KMS-11 (cell line): Measurements from ENCODE around the gene SULT1A2.
"Not testable (repeated sequence)": the region's sequence is repeated elsewhere in the genome, so short reads cannot be mapped to it uniquely, and the experiment has no call there.

Experiments used
- H2AFZ ChIP-seq: fragments of 200-600 bp; sonication (generic); 2 replicates; pipeline ENCODE4 v1.6.1; 2016; ENCODE audit warnings: antibody characterized with exemption, mixed run types, low read depth
- H3K27ac ChIP-seq: fragments of 200-600 bp; sonication (generic); 2 replicates; pipeline ENCODE4 v1.6.1; 2016; ENCODE audit warnings: mild to moderate bottlenecking, mixed run types
- H3K27me3 ChIP-seq: fragments of 200-600 bp; sonication (generic); 2 replicates; pipeline ENCODE4 v1.6.1; 2017; ENCODE audit warnings: mild to moderate bottlenecking, low read depth, mixed run types, moderate library complexity; ENCODE audit not compliant: insufficient read depth
- H3K36me3 ChIP-seq: fragments of 200-600 bp; sonication (generic); 2 replicates; pipeline ENCODE4 v1.6.1; 2017; ENCODE audit warnings: mild to moderate bottlenecking, mixed run types; ENCODE audit not compliant: insufficient read depth
- H3K4me1 ChIP-seq: fragments of 200-600 bp; sonication (generic); 2 replicates; pipeline ENCODE4 v1.6.1; 2016; ENCODE audit warnings: mild to moderate bottlenecking, low read depth, mixed run types; ENCODE audit not compliant: poor library complexity, severe bottlenecking
- H3K4me2 ChIP-seq: fragments of 200-600 bp; sonication (generic); 2 replicates; pipeline ENCODE4 v1.7.0; 2016; ENCODE audit warnings: mild to moderate bottlenecking, mixed run types
- H3K4me3 ChIP-seq: fragments of 200-600 bp; sonication (generic); IDR thresholded peaks from 2 replicates; pipeline ENCODE4 v1.6.1; 2017; ENCODE audit warnings: low read depth, low read length, mixed read lengths; ENCODE audit not compliant: insufficient read depth
- H3K79me2 ChIP-seq: fragments of 200-600 bp; sonication (generic); 2 replicates; pipeline ENCODE4 v1.6.1; 2016; ENCODE audit warnings: low read depth, mixed run types; ENCODE audit not compliant: insufficient read depth
- H3K9ac ChIP-seq: fragments of 200-600 bp; sonication (generic); 2 replicates; pipeline ENCODE4 v1.6.1; 2016; ENCODE audit warnings: mild to moderate bottlenecking, mixed run types
- H4K20me1 ChIP-seq: fragments of 200-600 bp; sonication (generic); 2 replicates; pipeline ENCODE4 v1.6.1; 2016; ENCODE audit warnings: mild to moderate bottlenecking, mixed run types; ENCODE audit not compliant: insufficient read depth
- CTCF ChIP-seq: fragments of 200-600 bp; sonication (generic); conservative IDR thresholded peaks from 2 replicates; pipeline ENCODE4 v1.6.1; 2017; ENCODE audit warnings: low read depth, mild to moderate bottlenecking, antibody characterized with exemption, low read length, moderate library complexity, mixed read lengths

SULT1A2 gene

DNA sequence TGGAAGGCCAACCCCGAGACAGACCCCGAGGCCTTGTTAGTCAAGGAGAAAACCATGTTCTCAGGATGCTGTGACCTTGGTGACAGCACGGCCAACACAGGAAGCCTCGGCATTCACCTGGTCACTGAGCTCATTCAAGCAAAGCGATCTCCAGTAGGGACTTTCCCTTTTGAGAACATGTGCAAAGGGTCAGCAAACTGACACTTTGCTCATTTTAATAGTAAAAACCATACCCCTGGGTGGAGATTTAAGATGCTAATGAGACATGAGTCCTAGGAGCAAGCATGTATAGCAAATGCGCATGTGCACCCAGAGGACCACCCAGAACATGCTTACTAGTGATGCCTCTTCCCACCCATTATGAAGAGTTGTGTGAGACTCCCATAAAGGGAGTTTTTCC is 5.7 kb upstream of the SULT1A2 start:
- no peaks in the 10 kb centered on the region for H3K79me2 ChIP-seq
- H3K4me2 ChIP-seq, result no peak overlapping the region
- TF ChIP-seq CTCF, result no peak
- H2AFZ ChIP-seq, result no peak overlapping the region
- no peaks in the 10 kb centered on the region for H4K20me1 ChIP-seq
- peaks cover 8% of the 10 kb centered on the region for H3K4me1 ChIP-seq
- no peak overlapping the region for H3K27ac ChIP-seq
- H3K27me3 ChIP-seq, result no peaks in the 10 kb centered on the region
- no peaks in the 10 kb centered on the region for H3K36me3 ChIP-seq
- H3K4me3 ChIP-seq, result no peak overlapping the region
- no peak overlapping the region for H3K9ac ChIP-seq

DNA sequence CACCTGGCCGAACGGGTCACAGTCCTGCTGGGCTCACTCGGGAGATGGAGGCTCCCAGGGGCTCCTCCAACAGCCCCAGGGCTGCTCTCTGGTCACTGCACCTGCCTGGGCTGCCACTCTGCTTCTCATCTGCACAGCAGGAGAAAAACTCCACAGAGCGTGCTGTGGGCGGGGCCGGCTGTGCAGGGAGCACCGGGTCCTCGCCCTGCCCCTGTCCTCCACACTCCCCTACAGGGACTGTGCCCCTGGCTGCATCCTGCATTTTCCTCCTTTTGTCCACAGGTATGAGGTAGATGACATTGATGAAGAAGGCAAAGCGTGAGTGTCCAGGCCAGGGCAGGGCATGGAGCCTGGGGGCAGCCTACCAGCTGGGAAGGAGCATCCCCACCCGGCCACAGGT is 5.2 kb upstream of the SULT1A2 start:
- H3K27ac ChIP-seq, H4K20me1 ChIP-seq, H3K27me3 ChIP-seq, H3K4me2 ChIP-seq, H3K36me3 ChIP-seq, H2AFZ ChIP-seq, H3K9ac ChIP-seq, H3K4me3 ChIP-seq, H3K79me2 ChIP-seq: not testable (repeated sequence)
- H3K4me1 ChIP-seq, result peaks cover 13% of the 10 kb centered on the region

DNA sequence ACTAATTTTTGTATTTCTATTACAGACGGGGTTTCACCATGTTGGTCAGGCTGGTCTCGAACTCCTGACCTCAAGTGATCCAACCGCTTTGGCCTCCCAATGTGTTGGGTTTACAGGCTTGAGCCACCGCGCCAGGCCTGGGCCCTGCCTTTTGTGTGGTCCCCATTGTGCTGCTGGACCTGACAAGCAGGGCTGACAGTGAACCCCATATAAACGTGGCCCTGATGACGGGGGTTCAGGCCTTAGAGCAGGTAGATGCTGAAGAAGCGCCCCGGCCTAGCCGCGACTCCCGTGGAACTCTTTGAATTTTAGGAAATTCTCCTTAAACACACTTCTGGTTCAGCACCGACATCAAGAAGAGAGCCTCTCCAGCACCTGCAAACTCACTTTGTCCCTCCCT is 4.7 kb upstream of the SULT1A2 start:
- H3K9ac ChIP-seq, H3K4me2 ChIP-seq, H4K20me1 ChIP-seq, H2AFZ ChIP-seq, H3K4me3 ChIP-seq, H3K36me3 ChIP-seq, H3K27me3 ChIP-seq, H3K27ac ChIP-seq, H3K79me2 ChIP-seq: not testable (repeated sequence)
- H3K4me1 ChIP-seq, result peaks cover 16% of the 10 kb centered on the region

- H3K27me3 ChIP-seq, H3K4me2 ChIP-seq, H4K20me1 ChIP-seq, H2AFZ ChIP-seq, H3K4me3 ChIP-seq, H3K79me2 ChIP-seq, H3K36me3 ChIP-seq, H3K27ac ChIP-seq, H3K9ac ChIP-seq: not testable (repeated sequence)
- peaks cover 16% of the 10 kb centered on the region for H3K4me1 ChIP-seq
Measured at GRCh38 chr16:28600965-28601364, 4.1 kb upstream of the SULT1A2 start.

- H3K4me2 ChIP-seq, H3K9ac ChIP-seq, H3K36me3 ChIP-seq, H3K4me3 ChIP-seq, H4K20me1 ChIP-seq, H3K79me2 ChIP-seq, H2AFZ ChIP-seq, H3K27me3 ChIP-seq, H3K27ac ChIP-seq: not testable (repeated sequence)
- peaks cover 16% of the 10 kb centered on the region for H3K4me1 ChIP-seq
Measured at GRCh38 chr16:28599377-28600285, 2.8 kb upstream of the SULT1A2 start.

DNA sequence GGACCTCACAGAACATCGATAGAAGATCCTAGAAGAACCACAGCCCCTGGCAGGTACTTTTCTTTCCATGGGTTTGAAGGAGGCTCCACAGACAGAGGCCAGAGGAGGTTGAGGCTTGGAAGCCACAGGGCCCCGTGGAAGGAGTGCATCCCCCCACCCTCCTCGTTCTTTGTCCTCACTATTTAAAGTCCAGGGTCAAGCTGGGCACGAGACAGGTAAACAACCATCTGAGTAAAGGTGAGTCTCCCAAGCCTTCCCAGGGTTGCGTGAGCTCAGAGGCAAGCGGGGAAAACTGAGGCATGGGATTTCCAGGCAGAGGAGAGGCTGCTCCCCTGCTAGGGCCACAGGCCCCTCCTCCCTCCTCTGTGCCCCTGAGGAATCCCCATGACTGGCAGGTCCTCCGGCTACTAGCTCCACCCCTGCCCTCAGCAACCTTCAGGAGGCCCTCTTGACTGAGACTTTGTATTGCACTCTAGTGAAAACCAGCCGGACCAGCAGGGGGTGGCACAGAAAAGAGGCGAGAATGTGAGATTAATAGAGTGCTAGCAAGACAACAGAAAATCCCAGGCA is 927 bp upstream of the SULT1A2 start:
- H3K79me2 ChIP-seq, result no peaks in the 10 kb centered on the region
- H4K20me1 ChIP-seq, result no peaks in the 10 kb centered on the region
- TF ChIP-seq CTCF, result peak; percentile 29; the same call in 1 of the 2 replicates
- peaks cover 16% of the 10 kb centered on the region for H3K4me1 ChIP-seq
- no peaks in the 10 kb centered on the region for H3K27me3 ChIP-seq
- no peak overlapping the region; the same call in 1 of the 2 replicates for H2AFZ ChIP-seq
- no peak overlapping the region for H3K27ac ChIP-seq
- H3K4me2 ChIP-seq, result peak overlapping the region; percentile 41; the same call in 1 of the 2 replicates
- H3K9ac ChIP-seq, result no peak overlapping the region
- no peaks in the 10 kb centered on the region for H3K36me3 ChIP-seq
- no peak overlapping the region for H3K4me3 ChIP-seq
